NOMO-1 (cell line): ENCODE measurements around the gene PAQR8.

ENCODE experiments used
- DNase-seq, 2 experiments: peaks; one replicate each; lab custom pipeline; 2025; ENCODE audit not compliant: unreplicated experiment in 2 of 2; lab: John Stamatoyannopoulos, UW

Gene PAQR8, protein sequence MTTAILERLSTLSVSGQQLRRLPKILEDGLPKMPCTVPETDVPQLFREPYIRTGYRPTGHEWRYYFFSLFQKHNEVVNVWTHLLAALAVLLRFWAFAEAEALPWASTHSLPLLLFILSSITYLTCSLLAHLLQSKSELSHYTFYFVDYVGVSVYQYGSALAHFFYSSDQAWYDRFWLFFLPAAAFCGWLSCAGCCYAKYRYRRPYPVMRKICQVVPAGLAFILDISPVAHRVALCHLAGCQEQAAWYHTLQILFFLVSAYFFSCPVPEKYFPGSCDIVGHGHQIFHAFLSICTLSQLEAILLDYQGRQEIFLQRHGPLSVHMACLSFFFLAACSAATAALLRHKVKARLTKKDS

DNA sequence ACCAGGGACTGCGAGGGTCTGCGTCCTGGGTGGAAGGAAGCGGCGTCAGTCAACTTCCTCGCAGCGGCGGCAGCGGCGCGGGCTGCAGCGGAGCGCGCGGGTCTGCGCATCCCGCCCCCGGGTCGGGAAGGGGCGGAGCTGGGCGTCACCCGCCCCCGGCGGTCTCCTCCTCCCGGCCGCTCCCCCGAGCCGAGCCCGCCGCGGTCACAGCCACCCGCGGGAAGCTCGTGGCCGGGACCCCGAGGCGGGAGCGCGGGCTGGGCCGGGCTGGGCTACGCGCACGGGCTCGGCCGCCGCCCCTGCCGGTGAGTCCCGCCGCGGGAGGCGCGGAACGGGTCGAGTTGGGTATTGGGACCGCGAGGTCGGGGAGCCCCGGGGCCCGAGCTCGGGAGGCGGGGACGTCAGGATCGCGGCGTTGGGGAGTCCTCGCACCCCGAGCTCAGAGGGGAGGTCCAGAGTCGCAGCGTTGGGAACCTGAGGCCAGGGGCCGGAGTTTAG lies at the start of gene PAQR8:
Gene PAQR8 (plus strand): TSS at position 207 of the 498 bp plus-strand sequence. CDS start 41,063 bp downstream, outside the sequence.
- peak; percentile 67 to 82 for DNase-seq

DNA sequence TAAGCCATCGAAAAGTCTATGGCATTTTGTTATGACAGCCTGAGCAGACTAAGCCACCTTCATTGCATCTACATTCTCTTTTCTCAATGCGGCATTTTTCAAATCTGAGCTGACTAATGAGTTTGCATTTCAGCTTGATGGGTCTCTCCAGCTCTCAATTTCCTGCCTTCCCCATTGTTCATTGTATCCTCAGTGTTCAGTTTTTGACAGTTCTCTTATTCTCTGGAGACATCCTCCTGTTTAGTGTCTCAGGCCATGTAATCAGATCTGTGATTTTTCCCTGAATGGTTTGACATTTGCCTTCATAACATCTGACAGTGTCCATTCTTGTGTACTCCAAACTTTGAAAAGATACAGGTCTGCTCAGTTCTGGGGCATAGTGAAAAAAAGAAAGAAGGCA lies 49.5 kb upstream of the PAQR8 start:
- no peak for DNase-seq

DNA sequence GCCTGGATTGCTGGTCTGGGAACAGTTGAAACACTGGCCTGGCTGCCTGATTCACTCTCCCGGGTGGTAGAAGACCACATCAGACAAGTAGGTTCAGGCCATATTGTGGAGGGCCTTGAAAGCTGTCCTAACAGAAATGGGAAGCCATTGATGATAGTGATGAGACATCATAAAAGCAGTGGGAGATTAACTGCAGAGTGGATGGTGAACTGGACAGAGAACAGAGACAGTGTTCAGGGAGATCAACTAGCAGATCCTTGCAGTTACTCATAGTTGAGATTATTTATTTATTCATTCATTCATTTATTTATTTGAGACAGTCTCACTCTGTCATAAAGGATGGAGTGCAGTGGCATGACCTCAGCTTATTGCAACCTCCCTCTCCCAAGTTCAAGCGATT lies 47.2 kb upstream of the PAQR8 start:
- no peak for DNase-seq

DNA sequence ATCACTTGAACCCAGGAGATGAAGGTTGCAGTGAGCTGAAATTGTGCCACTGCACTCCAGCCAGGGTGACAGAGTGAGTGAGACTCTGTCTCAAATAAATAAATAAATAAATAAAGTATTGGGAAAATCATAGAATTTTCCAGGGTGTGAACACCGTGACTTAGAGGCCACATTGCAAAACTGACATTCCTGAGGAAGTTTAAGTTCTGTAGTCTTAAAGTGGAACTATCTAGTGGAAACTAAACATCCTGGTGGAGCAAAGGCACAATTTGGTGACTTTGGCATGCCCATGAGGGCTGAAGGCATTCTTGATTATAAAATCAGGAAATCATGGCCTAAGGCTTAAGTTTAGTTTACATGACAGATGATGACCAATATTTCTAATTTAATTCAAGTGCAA lies 44.7 kb upstream of the PAQR8 start:
- DNase-seq, result no peak

DNA sequence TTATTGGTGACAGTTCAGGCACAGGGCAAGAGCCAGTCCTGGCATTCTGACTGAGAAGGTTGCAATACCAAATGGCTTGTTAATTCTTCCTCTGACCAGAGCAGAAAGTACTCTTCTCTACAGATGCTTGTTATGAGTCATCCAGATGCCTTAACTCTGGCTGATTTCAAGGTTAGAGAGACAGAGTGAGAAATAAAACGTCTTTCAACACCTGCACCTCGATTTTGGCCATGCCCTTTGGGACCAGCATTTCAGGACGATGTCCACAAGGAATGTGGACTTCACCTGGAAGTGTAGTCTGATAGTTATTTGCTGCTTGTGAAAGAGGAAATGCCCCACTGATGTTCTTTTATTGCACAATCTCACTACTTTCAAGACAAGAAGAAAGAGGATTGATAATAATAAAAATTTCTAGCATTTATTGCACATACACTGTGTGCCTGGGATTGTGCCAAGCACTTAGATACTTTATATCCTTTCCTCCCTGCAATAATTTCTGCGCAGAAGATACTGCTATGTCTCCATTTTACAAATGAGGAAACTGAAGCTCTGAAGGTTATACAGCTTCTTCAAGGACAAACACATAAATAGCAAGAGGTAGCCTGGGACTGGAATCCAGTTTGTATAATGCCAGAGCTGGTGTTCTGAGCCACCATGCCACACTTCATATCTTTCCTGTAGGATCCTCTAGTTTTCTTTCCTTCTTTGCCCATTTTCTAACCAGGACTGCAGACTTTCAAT lies 43.9 kb upstream of the PAQR8 start:
- DNase-seq, result peak; percentile 61 to 88

DNA sequence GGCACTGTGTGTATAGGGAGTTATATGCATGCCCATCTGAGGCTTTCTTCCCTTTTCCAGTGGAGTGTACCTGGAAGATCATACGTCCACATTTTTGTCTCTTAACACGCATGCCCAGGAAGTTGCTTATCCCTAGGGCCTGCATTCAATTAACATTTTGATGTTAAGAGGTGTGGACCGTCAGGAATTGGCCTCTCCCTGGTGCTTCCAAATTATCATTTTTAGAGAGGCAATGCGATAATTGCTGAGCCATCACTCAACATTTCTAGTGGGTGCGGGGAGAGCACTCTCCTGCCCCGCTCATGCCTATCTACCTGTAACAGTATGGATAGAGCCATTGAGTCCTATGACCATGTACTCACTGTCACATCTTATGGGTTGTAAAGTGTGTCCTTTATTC lies 37.8 kb upstream of the PAQR8 start:
- DNase-seq, result no peak

DNA sequence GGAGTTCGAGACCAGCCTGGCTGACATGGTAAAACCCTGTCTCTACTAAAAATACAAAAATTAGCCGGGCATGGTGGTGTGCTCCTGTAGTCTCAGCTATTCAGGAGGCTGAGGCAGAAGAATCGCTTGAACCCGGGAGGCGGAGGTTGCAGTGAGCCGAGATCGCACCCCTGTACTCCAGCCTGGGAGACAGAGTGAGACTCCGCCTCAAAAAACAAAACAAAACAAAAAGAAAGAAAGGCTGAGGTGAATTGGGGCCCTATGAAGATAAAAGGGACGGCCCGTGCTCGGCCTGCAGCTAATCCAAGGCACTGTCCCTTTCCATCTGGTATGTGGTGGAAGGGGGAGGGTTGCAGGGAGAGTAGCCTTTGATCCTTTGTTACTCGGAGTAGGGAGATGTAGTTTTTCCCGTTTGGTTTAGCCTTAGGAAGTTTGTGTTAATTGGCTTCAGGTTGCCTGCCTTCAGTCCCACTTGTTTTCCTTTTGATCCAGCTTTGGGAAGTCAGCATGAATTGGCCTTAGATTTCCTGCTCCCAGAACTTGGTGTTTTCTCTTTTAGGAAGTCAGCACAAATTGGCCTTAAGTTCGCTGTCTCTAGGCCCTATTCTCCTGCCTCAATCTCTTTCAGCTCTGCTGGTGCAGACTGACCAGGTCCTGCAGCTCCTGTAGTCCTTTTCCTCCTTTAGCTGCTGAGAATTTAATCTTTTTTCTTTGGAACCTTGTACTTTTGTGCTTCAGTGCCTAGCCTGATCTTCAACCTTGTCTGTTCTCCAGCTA lies 36.1 kb upstream of the PAQR8 start:
- no peak for DNase-seq

DNA sequence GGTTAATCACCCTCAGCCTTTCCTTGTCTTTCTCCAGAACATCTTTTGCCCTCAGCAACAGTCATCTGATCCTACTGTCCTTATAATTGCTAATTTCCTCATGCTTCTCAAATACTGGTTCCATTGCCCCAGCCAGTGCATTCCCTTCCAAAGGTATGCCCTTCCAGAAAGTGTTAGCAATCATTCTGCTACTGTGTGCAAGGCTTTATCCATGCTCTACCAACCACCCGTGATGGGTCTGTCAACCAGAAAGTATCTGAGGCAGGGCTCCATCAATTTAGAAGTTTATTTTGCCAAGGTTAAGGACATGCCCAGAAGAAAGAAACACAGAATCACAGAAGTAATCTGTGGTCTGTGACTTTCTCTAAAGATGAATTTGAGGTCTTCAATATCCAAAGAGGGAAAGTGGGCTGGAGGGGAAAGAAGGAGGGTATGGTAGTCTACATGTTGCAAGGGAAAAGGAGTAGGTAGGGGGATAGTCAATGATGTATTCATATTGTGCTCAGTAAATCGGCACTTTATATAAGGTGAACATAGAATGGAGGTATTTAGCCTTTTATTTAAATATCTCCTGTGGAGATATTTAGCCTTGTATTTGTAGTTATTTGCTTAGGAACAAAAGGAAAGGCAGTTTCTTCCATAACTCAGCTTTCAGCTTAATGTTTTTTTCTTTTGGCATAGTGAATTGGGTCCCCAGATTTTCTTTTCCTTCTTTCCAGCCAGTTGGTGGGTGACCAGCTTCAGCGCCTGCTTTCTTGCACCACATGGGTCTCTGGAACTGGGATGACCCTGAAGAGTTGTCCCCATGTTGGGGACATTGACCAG lies 35.2 kb upstream of the PAQR8 start:
- DNase-seq, result no peak

DNA sequence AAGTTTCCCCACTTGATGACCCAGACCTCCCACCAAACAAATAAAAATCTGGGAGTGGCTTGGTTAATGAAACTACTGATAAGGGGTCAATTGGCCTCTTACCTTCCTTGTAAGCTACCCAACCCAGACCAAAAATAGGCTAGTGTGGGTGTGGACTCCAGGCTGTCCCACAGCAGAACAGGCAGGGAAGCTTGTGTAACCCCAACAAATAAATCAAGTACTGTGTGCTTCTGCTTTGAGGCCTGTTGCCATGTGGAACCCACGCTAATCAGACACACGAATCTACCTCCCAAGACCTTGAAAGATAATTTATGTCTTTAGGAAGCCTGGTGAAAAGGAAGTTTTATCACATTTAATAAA lies 33.7 kb upstream of the PAQR8 start:
- DNase-seq, result peak; percentile 90 to 92

DNA sequence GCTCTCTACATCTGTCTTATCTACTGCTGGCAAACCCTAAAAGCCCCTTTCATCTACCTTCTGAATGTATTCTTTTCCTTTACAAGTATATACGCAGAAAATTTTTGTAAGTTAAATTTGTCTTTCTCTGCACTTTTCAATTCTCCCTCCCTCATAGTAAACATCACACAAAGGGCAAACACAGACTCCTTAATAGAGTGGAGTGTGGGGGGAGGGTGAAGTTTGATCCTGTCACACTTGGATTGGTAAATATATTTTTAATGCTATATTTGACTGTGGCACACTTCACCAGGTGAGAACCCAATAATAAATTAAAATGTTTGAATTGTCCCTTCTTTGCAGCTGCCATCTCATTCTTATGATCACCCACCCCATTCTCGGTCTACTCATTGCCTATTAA lies 33.2 kb upstream of the PAQR8 start:
- no peak for DNase-seq

DNA sequence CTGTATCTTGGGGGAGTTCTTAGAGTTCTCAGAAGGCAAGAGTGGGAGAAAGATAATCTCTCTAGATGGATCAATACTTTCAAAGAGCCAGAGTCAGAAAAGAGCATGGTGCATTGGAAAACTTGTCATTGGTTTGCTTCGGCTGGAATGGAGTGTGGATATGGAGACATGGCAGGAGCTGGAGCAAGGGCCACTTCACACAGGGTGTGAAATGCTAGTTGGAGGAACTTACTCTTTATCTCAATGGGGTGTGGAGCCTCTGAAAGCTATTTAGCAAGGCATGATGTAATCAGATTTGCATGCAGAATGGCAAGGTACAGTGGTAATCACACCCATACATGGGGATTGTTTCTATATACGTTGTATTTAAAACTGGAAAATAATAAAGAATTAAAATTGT lies 31.5 kb upstream of the PAQR8 start:
- peak; percentile 84 to 87 for DNase-seq

DNA sequence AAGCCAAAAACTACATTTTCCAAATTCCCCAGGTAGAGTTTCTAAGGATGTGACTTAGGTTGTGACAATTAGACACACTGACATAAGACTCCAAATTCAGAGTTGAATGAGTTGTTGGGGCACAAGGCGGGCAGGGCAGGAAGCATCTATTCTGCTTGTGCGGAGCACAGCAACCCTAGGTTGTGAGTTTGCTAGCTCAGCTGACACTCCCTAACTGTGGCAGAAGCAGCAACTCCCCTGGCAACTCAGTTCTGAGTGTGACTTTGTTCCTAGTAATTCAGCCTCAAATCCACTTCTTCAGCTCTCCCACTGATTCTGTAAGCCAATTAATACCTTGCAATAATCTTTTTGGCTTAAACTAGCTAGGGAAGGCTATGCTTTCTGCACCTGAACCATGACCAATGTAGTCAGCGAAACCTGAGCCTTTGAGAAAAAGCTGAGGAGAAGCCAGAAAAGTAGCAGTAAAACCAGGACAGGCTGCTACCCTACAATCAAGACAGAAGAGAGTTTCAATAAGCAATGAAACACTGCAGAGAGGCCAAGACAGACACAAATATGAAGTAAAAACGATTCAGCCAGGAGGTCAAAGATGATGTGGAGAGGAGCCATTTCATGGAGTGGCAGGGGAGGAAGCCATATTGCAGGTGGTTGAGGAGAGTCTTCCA lies 30.0 kb upstream of the PAQR8 start:
- no peak for DNase-seq

DNA sequence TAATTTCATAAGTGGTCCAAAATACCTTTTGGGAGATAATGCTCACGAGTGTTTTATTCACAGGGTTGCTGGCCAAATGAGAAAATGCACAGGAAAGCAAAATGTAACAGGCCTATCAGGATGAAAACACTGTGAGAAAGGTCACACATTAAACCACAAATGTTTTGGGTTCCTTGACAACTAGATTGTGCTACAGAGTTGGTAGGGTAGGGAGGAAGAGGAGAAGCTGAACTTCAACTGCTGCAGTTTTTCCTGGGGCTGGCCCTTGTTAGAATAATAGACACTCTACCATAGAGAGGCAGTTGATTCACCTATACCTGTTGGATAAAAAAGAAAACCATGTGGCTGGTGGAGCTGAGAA lies 28.1 kb upstream of the PAQR8 start:
- peak in 1 of 2 experiments; percentile 32 for DNase-seq

DNA sequence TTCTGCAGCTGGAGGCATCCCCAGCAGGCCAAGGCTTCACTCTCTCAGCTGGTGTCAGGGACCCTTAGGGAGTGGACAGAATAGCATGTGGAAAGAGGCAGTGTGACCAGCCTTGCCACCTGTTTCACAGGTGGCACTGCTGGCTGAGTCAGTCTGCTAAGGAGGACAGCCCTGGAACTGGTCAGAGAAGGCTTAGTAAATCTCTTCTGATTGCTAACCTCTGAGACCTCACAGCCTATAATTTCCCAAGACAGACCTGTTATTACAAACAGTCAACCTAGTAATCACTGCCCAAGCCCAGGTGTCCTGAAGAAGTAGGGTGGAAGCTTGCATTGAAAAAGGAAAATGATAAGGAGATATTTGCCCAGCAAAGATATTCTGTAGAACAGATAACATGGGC lies 26.4 kb upstream of the PAQR8 start:
- DNase-seq, result no peak

DNA sequence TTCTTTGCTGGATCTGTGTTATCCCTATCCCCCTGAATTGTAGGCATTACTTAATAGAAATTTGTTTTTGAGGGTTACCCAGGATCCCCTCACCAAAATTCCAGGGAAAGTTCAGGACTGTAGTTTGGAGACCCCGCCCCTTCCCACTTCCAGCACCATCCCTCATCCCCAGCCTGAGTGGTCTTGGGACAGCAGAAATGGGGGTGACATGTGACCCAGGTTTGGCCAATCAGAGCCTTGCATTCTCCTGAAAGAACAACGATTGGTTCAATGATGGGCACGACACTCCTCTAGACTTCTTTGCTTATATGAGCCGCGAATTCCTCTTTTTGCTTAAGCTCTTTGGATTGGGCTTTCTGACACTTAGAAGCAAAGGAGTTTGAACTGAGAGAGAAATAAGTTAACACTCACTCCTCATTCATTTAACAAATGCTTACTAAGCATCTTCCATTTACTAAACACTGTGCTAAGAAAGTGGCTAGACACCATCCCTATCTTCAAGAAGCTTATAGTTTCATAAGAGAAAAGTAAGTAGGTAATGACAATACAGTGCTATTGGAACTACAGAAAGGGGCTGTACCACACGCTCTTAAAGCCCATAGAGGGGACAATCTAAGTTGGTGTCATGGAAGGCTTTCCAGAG lies 24.9 kb upstream of the PAQR8 start:
- DNase-seq, result no peak

DNA sequence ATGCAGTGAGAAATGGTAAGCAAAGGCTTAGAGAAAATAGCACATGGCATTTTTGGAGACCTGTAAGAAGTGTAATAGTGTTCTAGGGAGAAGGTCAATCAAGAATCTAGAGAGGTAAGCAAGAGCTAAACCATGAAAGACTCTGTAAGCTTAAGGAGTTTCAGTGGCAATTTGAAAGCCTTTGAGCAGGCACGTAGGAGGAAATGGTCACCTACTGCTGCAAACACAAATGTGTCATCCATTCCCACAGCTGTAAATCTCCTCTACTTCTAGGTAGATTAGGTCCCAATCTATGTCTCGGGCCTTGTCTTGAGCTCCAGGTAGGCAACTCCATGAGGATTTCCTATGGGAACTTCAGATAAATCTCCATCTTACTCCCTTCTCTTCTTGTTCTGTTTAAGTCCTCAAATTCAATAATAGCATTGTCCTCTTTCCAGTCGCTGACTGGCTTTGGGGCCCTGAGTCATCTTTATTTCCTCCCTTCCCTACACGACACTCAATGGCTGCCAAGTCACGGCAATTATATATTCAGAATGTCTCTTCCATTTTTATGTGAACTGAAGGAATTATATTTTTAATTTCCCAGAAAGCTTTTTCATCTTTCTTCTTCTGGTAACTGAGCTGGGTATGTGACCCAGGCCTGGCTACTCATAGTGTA lies 24.2 kb upstream of the PAQR8 start:
- peak; percentile 31 to 50 for DNase-seq

DNA sequence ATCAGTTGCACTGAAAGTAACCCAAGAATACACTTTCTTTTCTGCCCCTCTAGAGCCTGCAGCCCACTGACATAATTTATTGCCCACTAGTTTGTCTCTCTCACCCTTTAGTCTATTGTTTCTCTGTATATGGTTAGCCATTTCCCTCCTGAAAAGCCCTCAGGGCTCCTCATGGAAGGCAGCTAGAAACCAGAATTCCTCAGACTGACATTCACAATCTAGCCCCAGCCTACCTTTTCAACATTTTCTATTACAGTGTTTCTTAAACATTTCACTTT lies 21.4 kb upstream of the PAQR8 start:
- DNase-seq, result no peak

DNA sequence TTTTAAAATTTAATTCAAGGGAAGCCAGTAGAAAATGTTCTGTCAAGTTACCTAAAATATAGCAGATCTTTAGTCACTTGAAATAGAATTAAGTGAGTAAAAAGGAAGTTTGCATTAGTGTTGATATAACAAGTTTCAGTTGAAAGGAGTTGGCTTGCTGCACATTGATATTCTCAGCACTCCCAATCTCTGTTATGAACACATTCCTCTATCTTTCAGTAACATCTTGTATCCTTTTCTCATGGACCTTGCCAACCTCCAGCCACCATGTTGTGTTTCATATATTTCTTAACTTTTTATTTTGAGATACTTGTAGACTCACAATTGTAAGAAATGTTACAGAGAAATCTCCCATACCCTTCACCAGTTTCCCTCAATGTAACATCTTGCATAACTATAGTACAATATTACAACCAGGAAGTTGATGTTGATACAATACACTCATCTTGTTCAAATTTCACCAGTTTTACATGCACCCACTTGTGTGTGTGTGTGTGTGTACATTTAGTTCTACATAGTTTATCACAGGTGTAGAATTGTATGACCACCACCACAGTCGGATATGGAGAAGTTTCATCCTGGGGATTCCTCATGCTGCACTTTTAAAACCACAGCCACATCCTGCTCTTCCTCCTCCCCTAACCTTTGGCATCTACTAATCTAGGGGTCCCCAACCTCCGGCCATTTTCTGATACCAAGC lies 20.2 kb upstream of the PAQR8 start:
- DNase-seq, result peak in 1 of 2 experiments; percentile 56

DNA sequence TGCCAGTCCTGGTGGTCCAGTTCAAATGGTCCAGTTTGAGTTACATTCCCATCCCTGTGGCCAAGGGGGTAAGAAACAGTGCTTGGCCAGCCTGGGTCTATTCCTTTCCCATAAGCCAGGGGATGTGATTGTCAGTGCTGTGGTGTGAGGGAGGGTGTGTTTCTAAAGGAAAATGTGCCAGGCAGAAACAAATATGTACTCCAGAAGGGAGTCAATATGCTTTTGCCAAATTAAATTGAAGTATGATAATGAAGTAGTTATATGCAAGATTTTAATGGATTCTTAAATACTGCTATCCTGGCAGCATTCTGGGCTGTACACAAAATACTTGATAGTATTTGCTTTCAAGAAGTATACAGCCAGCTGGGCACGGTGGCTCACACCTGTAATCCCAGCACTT lies 16.6 kb upstream of the PAQR8 start:
- DNase-seq, result no peak
